Lower lobe of right lung (tissue), 2 donors: Measurements from ENCODE around the gene CTSS. TPM values are rescaled to one million over a fixed set of nuclear protein-coding genes. Genes with fewer than 3 reads are reported as not detected.
A peak's percentile ranks its signal among the peaks of the same experiment; 100 is the strongest.

ENCODE experiments used
- ATAC-seq, 2 donors: fragments of 200-7000 bp; cut with Tn5 transposase; one replicate each; pipeline ENCODE4 v1.9.1; 2020 to 2022; ENCODE audit warnings: mild to moderate bottlenecking in 2 of 2, moderate library complexity in 2 of 2
- DNase-seq: peaks from one replicate; pipeline ENCODE4 v3.0.0-alpha.2; 2020
- H3K27ac ChIP-seq: fragments of 200-600 bp; one replicate; pipeline ENCODE4 v1.8.0; 2022
- H3K27me3 ChIP-seq: fragments of 200-600 bp; one replicate; pipeline ENCODE4 v1.8.0; 2022; ENCODE audit warnings: low read depth
- H3K36me3 ChIP-seq: fragments of 200-600 bp; one replicate; pipeline ENCODE4 v1.8.0; 2022; ENCODE audit warnings: mild to moderate bottlenecking
- H3K4me1 ChIP-seq: fragments of 200-600 bp; one replicate; pipeline ENCODE4 v1.8.0; 2022
- H3K4me3 ChIP-seq: fragments of 200-600 bp; one replicate; pipeline ENCODE4 v1.8.0; 2022; ENCODE audit warnings: mild to moderate bottlenecking
- H3K9me3 ChIP-seq: fragments of 200-600 bp; one replicate; pipeline ENCODE4 v1.8.0; 2022
- intact Hi-C: fragments of 100-400 bp; cut with DNase I; formaldehyde crosslinking; loops from one replicate; pipeline ENCODE4 v1.11.0; 2022
- total RNA-seq: library from RNA; stranded (reverse); fragmentation: NEBNext Ultra II Directional; extraction: Animal tissue kit (Norgen Biotek cat#: 25700); gene quantifications from one replicate; pipeline ENCODE4 v1.2.1, GENCODE V29; 2021
- TF ChIP-seq, protein P1 (sequence below): fragments of 200-600 bp; IDR thresholded peaks from one replicate; pipeline ENCODE4 v1.8.0; 2022; ENCODE audit warnings: antibody characterized with exemption, mild to moderate bottlenecking
- donor health status: DM: no; HTN: yes; CAD: no; lungs with severe emphysema.

CTSS gene
- total RNA-seq, 1 donor from 2014 or later: 824 TPM

DNA sequence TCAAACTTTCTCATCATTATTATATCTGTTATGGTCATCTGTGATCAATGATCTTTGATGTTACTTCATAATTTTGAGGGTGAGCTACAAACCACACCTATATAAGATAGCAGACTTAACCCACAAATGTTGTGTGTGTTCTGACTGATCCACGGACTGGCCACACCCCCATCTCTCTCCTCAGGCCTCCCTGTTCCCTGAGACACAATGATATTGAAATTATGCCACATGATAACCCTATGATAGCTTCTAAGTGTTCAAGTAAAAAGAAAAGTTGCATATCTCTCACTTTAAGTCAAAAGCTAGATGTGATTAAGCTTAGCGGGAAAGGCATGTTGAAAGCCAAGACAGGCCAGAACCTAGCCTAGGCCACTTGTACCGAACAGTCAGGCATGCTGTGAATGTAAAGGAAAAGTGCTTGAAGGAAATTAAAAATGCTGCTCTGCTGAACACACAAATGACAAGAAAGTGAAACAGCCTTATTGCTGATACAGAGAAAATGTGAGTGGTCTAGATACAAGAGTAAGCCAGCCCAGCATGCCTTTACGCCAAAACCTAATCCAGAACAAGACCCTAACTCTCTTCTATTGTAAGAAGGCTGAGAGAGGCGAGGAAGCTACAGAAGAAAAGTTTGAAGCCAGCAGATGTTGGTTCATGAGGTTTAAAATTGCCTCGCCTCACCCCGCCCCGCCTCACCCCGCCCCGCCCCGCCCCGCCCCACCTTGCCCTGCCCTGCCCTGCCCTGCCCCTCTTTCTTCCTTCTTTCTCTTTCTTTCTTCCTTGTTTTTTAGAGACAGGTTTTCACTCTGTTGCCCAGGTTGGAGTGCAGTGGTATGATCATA is 16.5 kb downstream of the CTSS start:
- Histone ChIP-seq H3K4me3 (no peak overlapping the region), H3K4me1 (no peaks in the 10 kb centered on the region), H3K9me3 (no peaks in the 10 kb centered on the region), H3K36me3 (peaks cover 75% of the 10 kb centered on the region), H3K27ac (no peak overlapping the region), H3K27me3 (no peaks in the 10 kb centered on the region)
- intact Hi-C loops: no loop called here
- no peak for ATAC-seq
- no peak for DNase-seq
- TF ChIP-seq, protein P1, sequence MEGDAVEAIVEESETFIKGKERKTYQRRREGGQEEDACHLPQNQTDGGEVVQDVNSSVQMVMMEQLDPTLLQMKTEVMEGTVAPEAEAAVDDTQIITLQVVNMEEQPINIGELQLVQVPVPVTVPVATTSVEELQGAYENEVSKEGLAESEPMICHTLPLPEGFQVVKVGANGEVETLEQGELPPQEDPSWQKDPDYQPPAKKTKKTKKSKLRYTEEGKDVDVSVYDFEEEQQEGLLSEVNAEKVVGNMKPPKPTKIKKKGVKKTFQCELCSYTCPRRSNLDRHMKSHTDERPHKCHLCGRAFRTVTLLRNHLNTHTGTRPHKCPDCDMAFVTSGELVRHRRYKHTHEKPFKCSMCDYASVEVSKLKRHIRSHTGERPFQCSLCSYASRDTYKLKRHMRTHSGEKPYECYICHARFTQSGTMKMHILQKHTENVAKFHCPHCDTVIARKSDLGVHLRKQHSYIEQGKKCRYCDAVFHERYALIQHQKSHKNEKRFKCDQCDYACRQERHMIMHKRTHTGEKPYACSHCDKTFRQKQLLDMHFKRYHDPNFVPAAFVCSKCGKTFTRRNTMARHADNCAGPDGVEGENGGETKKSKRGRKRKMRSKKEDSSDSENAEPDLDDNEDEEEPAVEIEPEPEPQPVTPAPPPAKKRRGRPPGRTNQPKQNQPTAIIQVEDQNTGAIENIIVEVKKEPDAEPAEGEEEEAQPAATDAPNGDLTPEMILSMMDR: no peak

DNA sequence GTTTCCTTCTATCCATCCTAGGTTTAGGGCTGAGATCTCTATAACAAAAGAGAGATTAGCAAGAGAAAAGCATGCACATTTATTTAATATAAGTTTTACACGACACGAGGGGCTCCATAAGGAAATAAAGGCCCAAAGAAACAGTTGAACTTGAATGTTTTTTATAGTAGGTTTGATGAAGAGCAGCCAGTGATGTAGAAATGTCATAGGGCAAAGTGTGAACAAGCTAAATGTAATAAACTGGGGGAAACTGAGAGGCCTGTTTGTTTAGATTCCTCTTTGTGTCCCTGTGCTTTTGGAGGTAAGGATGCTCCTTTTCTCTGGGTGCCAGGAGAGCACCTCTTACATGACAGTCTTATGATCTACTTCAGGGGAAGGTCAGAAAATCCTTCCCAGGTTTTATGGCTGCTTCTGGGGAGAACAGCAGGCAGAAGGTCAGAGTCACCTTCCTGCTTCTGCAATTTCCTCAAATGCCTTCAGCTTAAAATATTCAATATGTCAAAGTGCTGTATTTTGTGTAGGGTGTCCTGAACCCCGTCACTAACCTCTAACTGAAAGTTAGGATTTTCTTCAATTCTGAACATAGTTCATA is 35.4 kb downstream of the CTSS start:
- no peaks in the 10 kb centered on the region for H3K4me1 ChIP-seq
- DNase-seq (no peak), ATAC-seq (no peak)
- no peaks in the 10 kb centered on the region for H3K27me3 ChIP-seq
- H3K9me3 ChIP-seq: no peaks in the 10 kb centered on the region
- H3K36me3 ChIP-seq: peaks cover 40% of the 10 kb centered on the region
- TF ChIP-seq, protein P1: no peak
- no peak overlapping the region for H3K4me3 ChIP-seq
- H3K27ac ChIP-seq: no peak overlapping the region
- intact Hi-C loops: no loop called here

GRCh38 chr1:150724336-150724735 is 41.2 kb downstream of the CTSS start:
- intact Hi-C loops: no loop called here

DNA sequence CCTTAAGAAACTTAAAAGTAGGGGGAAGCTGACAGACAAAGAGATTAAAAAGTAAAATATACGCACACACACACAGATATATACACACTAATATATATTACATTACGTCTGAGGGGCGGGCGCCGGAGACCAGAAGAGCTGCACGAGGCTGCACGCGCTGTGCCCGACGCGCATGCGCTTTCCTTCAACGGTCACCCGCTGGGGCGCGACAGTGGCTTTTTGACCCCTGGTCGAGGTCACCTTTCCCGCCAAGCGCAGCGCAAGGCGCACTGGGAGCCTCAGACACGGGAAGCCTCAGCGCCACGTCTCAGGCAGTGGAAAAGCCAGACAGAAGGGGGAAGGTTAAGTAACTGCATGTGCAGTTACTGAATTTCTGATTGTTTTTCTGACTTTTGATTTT is 44.9 kb downstream of the CTSS start, which contains the start of gene HORMAD1:
Gene HORMAD1, minus strand, starts transcription at position 193 of the 400 bp plus-strand sequence. CDS start 1,390 bp downstream, outside the sequence.
- Histone ChIP-seq H3K4me1 (no peaks in the 10 kb centered on the region), H3K27me3 (no peaks in the 10 kb centered on the region), H3K36me3 (no peaks in the 10 kb centered on the region), H3K9me3 (no peaks in the 10 kb centered on the region), H3K4me3 (no peak within 1 kb of the TSS), H3K27ac (no peak within 1 kb of the TSS)
- DNase-seq (no peak), ATAC-seq (no peak)
- intact Hi-C loops: no loop called here
- TF ChIP-seq, protein P1: no peak

More at GRCh38 chr1:150724336-150724735, 41.2 kb downstream of the CTSS start:
- no peaks in the 10 kb centered on the region for H3K9me3 ChIP-seq
- no peak for DNase-seq
- H3K4me3 ChIP-seq: no peak overlapping the region
- TF ChIP-seq, protein P1: no peak
- H3K36me3 ChIP-seq: no peaks in the 10 kb centered on the region
- no peaks in the 10 kb centered on the region for H3K27me3 ChIP-seq
- ATAC-seq: peak in 1 of 2 donors; percentile 26
- H3K27ac ChIP-seq: no peak overlapping the region
- no peaks in the 10 kb centered on the region for H3K4me1 ChIP-seq

GRCh38 chr1:150720098-150720497 is 45.5 kb downstream of the CTSS start:
- ATAC-seq (no peak), DNase-seq (no peak)
- H3K27me3 ChIP-seq: no peaks in the 10 kb centered on the region
- H3K36me3 ChIP-seq: no peaks in the 10 kb centered on the region
- no peak overlapping the region for H3K27ac ChIP-seq
- no peak overlapping the region for H3K4me3 ChIP-seq
- intact Hi-C loops: no loop called here
- TF ChIP-seq, protein P1: no peak
- no peaks in the 10 kb centered on the region for H3K4me1 ChIP-seq
- H3K9me3 ChIP-seq: no peaks in the 10 kb centered on the region
